CD4-positive, alpha-beta T cell (primary cell): ENCODE results near the gene PPP1R14B. TPM values are rescaled to one million over a fixed set of nuclear protein-coding genes. Genes with fewer than 3 reads are reported as not detected.

ENCODE experiments used
- ATAC-seq: fragments of 200-7000 bp; cut with Tn5 transposase; one replicate; pipeline ENCODE4 v1.10.0; 2022; ENCODE audit warnings: mild to moderate bottlenecking; ENCODE audit not compliant: poor library complexity
- CTCF ChIA-PET: fragments of 350-600 bp; sonication (Branson Sonifier 250); formaldehyde crosslinking; loops from one replicate; lab custom pipeline; 2021; ENCODE audit warnings: antibody characterized with exemption, inconsistent platforms; lab: Charles Lee
- POLR2A ChIA-PET: fragments of 350-600 bp; sonication (Branson Sonifier 250); formaldehyde crosslinking; loops from one replicate; lab custom pipeline; 2021; ENCODE audit warnings: antibody characterized with exemption, inconsistent platforms; lab: Charles Lee
- DNase-seq, 14 experiments: peaks; one replicate each; pipeline ENCODE4 v3.0.0-alpha.2; 2013 to 2020; ENCODE audit warnings: mixed read lengths in 2 of 14
- H3K27ac ChIP-seq, 2 donors: one replicate each; pipeline versions ENCODE4 v1.5.1 to v1.7.0; 2013; ENCODE audit warnings: low read length in 2 of 2, low read depth in 1 of 2, mild to moderate bottlenecking in 1 of 2
- H3K27me3 ChIP-seq, 2 experiments: 1 replicate in 1 of 2; 2 replicates in 1 of 2; pipeline versions ENCODE4 v1.6.1 to v1.7.0; 2013; ENCODE audit warnings: low read length in 2 of 2, control low read depth in 1 of 2, mild to moderate bottlenecking in 1 of 2, moderate library complexity in 1 of 2; ENCODE audit not compliant: insufficient read depth in 2 of 2, control insufficient read depth in 1 of 2
- H3K36me3 ChIP-seq: one replicate; pipeline ENCODE4 v1.6.1; 2013; ENCODE audit warnings: low read length, control low read depth; ENCODE audit not compliant: insufficient read depth
- H3K4me1 ChIP-seq: one replicate; pipeline ENCODE4 v1.6.1; 2013; ENCODE audit warnings: low read length, control low read depth; ENCODE audit not compliant: insufficient read depth
- H3K4me3 ChIP-seq: one replicate; pipeline ENCODE4 v1.5.1; 2013; ENCODE audit warnings: mild to moderate bottlenecking, low read length, moderate library complexity
- H3K9me3 ChIP-seq, 2 experiments: 1 replicate in 1 of 2; 2 replicates in 1 of 2; pipeline versions ENCODE4 v1.6.1 to v1.7.0; 2013; ENCODE audit warnings: low read length in 2 of 2, mild to moderate bottlenecking in 2 of 2, control low read depth in 1 of 2, moderate library complexity in 1 of 2; ENCODE audit not compliant: control insufficient read depth in 1 of 2, insufficient read depth in 1 of 2
- H3K27ac Mint-ChIP-seq: one replicate; pipeline ENCODE4 v1.8.0; 2020; ENCODE audit warnings: mixed read lengths
- H3K27me3 Mint-ChIP-seq: one replicate; pipeline ENCODE4 v1.8.0; 2021; ENCODE audit warnings: mixed read lengths
- H3K36me3 Mint-ChIP-seq: one replicate; pipeline ENCODE4 v1.8.0; 2021; ENCODE audit warnings: low read depth, mixed read lengths
- H3K4me1 Mint-ChIP-seq: one replicate; pipeline ENCODE4 v1.8.0; 2021; ENCODE audit warnings: low read depth, mixed read lengths
- H3K4me3 Mint-ChIP-seq: one replicate; pipeline ENCODE4 v1.8.0; 2020; ENCODE audit warnings: mild to moderate bottlenecking, mixed read lengths
- H3K9me3 Mint-ChIP-seq: one replicate; pipeline ENCODE4 v1.8.0; 2020; ENCODE audit warnings: mixed read lengths
- intact Hi-C, 2 experiments: fragments of 100-400 bp; cut with DNase I in 1 of 2; cut with micrococcal nuclease in 1 of 2; formaldehyde crosslinking; loops; one replicate each; pipeline versions ENCODE4 v1.15.1 to v1.9.0; 2023 to 2025; cut with DNase I, micrococcal nuclease
- total RNA-seq, 174 experiments: library from RNA in 2 of 174; stranded (reverse) in 2 of 174; gene quantifications; one replicate each; pipeline ENCODE4 v1.2.3 and lab custom pipeline; 2021 to 2026
- TF ChIP-seq, protein P1 (sequence below): fragments of 200-600 bp; IDR thresholded peaks from one replicate; pipeline ENCODE4 v1.8.0; 2022; ENCODE audit warnings: antibody characterized with exemption, mild to moderate bottlenecking

PPP1R14B gene
- total RNA-seq, 2 experiments from 2014 or later = 17.1 to 21.0 TPM

DNA sequence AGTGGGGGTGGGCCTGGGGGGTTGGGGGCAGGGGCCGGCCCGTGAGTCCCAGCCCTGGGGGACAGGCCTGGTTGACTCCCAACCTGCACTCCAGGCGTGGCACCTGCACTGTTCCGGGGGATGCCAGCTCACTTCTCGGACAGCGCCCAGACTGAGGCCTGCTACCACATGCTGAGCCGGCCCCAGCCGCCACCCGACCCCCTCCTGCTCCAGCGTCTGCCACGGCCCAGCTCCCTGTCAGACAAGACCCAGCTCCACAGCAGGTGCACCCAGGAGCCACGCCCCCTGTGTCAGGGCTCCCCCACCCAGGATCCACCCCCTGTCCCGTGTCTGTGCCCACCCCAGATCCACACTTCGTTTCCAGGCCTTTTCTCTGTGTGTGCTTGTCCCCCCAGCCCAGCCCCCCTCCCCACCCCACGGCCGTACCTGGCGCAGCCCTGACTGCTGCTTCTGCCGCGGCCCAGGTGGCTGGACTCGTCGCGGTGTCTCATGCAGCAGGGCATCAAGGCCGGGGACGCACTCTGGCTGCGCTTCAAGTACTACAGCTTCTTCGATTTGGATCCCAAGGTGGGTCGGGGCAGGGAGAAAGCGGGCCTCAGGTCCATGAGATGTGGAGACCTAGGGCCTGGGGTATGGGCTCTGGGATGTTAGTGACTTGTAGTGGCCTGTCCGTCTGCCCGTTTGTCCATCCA is 35.4 kb downstream of the PPP1R14B start:
- TF ChIP-seq, protein P1, sequence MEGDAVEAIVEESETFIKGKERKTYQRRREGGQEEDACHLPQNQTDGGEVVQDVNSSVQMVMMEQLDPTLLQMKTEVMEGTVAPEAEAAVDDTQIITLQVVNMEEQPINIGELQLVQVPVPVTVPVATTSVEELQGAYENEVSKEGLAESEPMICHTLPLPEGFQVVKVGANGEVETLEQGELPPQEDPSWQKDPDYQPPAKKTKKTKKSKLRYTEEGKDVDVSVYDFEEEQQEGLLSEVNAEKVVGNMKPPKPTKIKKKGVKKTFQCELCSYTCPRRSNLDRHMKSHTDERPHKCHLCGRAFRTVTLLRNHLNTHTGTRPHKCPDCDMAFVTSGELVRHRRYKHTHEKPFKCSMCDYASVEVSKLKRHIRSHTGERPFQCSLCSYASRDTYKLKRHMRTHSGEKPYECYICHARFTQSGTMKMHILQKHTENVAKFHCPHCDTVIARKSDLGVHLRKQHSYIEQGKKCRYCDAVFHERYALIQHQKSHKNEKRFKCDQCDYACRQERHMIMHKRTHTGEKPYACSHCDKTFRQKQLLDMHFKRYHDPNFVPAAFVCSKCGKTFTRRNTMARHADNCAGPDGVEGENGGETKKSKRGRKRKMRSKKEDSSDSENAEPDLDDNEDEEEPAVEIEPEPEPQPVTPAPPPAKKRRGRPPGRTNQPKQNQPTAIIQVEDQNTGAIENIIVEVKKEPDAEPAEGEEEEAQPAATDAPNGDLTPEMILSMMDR = no peak
- intact Hi-C loops = no loop called here
- Histone ChIP-seq H3K27ac (no peak overlapping the region), H3K36me3 (peaks cover 60% of the 10 kb centered on the region), H3K4me3 (no peak overlapping the region), H3K9me3 (no peaks in the 10 kb centered on the region), H3K4me1 (peaks cover 37% of the 10 kb centered on the region), H3K27me3 (no peaks in the 10 kb centered on the region)
- H3K4me3 Mint-ChIP-seq = no peak overlapping the region
- no peak overlapping the region for H3K27ac Mint-ChIP-seq
- no peaks in the 10 kb centered on the region for H3K27me3 Mint-ChIP-seq
- no peaks in the 10 kb centered on the region for H3K9me3 Mint-ChIP-seq
- peaks cover 28% of the 10 kb centered on the region for H3K4me1 Mint-ChIP-seq
- DNase-seq (no peak), ATAC-seq (no peak)
- peaks cover 81% of the 10 kb centered on the region for H3K36me3 Mint-ChIP-seq
- ChIA-PET POLR2A (interaction anchor here (1.3 to 1.6 kb wide), 2 partner anchors 12 to 30 kb away, joined by 5 read pairs; partner anchors contain the start of gene FKBP2), CTCF (interaction anchor here (1.0 kb wide), 1 partner anchor 89 kb away, joined by 3 read pairs; no protein-coding TSS in a partner anchor)

DNA sequence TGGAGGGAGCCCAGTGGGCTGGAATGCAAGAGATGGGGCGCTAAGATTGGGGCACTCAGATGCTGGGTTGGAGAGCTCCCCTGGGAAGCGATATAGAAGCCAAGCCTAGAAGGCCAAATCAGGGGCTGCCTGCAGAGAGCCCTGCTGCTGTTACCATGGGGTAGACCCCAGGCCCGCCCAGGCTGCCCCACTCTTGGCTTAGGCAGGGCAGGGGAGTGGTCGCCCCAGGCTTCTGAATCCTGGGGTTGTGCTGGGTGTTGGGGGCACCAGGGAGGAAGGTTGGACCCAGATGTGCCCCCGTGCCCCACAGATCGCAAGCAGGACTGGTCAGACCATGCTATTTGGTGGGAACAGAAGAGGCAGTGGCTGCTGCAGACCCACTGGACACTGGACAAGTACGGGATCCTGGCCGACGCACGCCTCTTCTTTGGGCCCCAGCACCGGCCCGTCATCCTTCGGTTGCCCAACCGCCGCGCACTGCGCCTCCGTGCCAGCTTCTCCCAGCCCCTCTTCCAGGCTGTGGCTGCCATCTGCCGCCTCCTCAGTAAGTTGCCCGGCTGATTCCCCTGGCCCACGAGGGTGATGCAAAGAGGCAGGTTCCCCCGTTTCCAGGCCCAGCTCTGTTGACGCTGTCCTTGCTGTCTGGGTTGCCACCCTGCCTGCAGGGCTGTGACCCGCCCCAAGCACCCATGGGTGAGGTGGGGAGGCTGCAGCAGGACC is 36.3 kb downstream of the PPP1R14B start:
- peaks cover 36% of the 10 kb centered on the region for H3K4me1 Mint-ChIP-seq
- peaks cover 57% of the 10 kb centered on the region for H3K36me3 ChIP-seq

DNA sequence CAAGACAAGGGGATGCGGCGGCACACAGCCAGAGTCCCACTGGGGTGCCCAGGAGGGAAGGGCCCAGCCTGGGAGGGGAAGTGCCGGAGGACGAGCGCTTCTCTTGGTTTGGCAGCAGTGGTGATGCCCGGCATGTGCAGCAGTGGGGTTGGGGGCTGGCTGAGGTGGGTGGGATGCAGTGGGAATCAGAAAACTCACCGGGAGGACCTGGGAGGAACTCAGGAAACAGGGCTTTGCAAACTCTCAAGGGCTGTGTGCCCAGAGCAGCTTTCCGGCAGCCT is 37.2 kb downstream of the PPP1R14B start:
- Histone ChIP-seq H3K4me1 (peaks cover 56% of the 10 kb centered on the region), H3K36me3 (peaks cover 49% of the 10 kb centered on the region), H3K4me3 (no peak overlapping the region), H3K27ac (no peak overlapping the region), H3K9me3 (no peaks in the 10 kb centered on the region), H3K27me3 (no peaks in the 10 kb centered on the region)
- peaks cover 38% of the 10 kb centered on the region for H3K4me1 Mint-ChIP-seq
- ATAC-seq (no peak), DNase-seq (no peak)
- peak overlapping the region; percentile 93 for H3K27ac Mint-ChIP-seq
- intact Hi-C loops = loop anchor here (5.0 kb wide), 1 partner anchor 33 kb away; the partner anchor contains the start of gene FKBP2 (in 2 of the 2)
- no peaks in the 10 kb centered on the region for H3K9me3 Mint-ChIP-seq
- H3K27me3 Mint-ChIP-seq = no peaks in the 10 kb centered on the region
- ChIA-PET CTCF (no interaction called here), POLR2A (interaction anchor here (0.7 to 7.1 kb wide), 6 partner anchors 15 to 60 kb away, joined by 3 to 116 read pairs (median 18); partner anchors contain the start of genes DNAJC4, FKBP2, NUDT22 and STIP1)
- peaks cover 71% of the 10 kb centered on the region for H3K36me3 Mint-ChIP-seq
- no peak overlapping the region for H3K4me3 Mint-ChIP-seq
- TF ChIP-seq, protein P1 = no peak

More for the DNA sequence above, 36.3 kb downstream of the PPP1R14B start:
- no peak overlapping the region for H3K27ac ChIP-seq
- H3K4me1 ChIP-seq = peaks cover 46% of the 10 kb centered on the region
- TF ChIP-seq, protein P1 = no peak
- intact Hi-C loops = no loop called here
- DNase-seq (no peak), ATAC-seq (no peak)
- peaks cover 77% of the 10 kb centered on the region for H3K36me3 Mint-ChIP-seq
- H3K27ac Mint-ChIP-seq = no peak overlapping the region
- no peak overlapping the region for H3K4me3 ChIP-seq
- H3K9me3 Mint-ChIP-seq = no peaks in the 10 kb centered on the region
- no peaks in the 10 kb centered on the region for H3K27me3 Mint-ChIP-seq
- no peak overlapping the region for H3K4me3 Mint-ChIP-seq
- ChIA-PET CTCF (no interaction called here), POLR2A (interaction anchor here (1.5 to 7.1 kb wide), 3 partner anchors 15 to 31 kb away, joined by 4 to 116 read pairs (median 5); partner anchors contain the start of genes FKBP2, NUDT22, STIP1 and TRPT1)
- H3K9me3 ChIP-seq = no peaks in the 10 kb centered on the region
- no peaks in the 10 kb centered on the region for H3K27me3 ChIP-seq
